Subcutaneous abdominal adipose tissue (tissue), 5 donors: ENCODE measurements around the gene FFAR4.

Source experiments
- H3K27ac ChIP-seq: one replicate; pipeline ENCODE4 v1.7.0; 2013; ENCODE audit warnings: low read depth, mild to moderate bottlenecking, inconsistent platforms, low read length, moderate library complexity
- H3K27me3 ChIP-seq, 5 donors: one replicate each; pipeline ENCODE4 v1.7.0; 2013; ENCODE audit warnings: low read length in 5 of 5, inconsistent platforms in 1 of 5; ENCODE audit not compliant: control insufficient read depth in 5 of 5, insufficient read depth in 4 of 5
- H3K36me3 ChIP-seq, 5 donors: one replicate each; pipeline ENCODE4 v1.7.0; 2013; ENCODE audit warnings: low read length in 5 of 5; ENCODE audit not compliant: control insufficient read depth in 5 of 5, insufficient read depth in 5 of 5
- H3K4me1 ChIP-seq, 5 donors: one replicate each; pipeline ENCODE4 v1.7.0; 2013; ENCODE audit warnings: low read length in 5 of 5, mild to moderate bottlenecking in 3 of 5, moderate library complexity in 1 of 5; ENCODE audit not compliant: control insufficient read depth in 5 of 5, insufficient read depth in 5 of 5
- H3K4me3 ChIP-seq, 5 donors: one replicate each; pipeline ENCODE4 v1.7.0; 2013; ENCODE audit warnings: low read length in 5 of 5, low read depth in 1 of 5
- H3K9ac ChIP-seq, 5 donors: one replicate each; pipeline ENCODE4 v1.7.0; 2013; ENCODE audit warnings: low read length in 5 of 5, mild to moderate bottlenecking in 4 of 5, moderate library complexity in 3 of 5
- H3K9me3 ChIP-seq, 5 donors: one replicate each; pipeline ENCODE4 v1.7.0; 2013; ENCODE audit warnings: low read length in 5 of 5; ENCODE audit not compliant: control insufficient read depth in 5 of 5
- donor health status: healthy.
- donor health status: healthy.
- donor health status: healthy.
- donor health status: healthy.
- donor health status: healthy.

FFAR4 gene

GRCh38 chr10:93584445-93584844 lies 18.0 kb downstream of the FFAR4 start:
- no peak overlapping the region for H3K27ac ChIP-seq
- H3K4me3 ChIP-seq = no peak overlapping the region
- H3K9ac ChIP-seq = no peak overlapping the region
- no peaks in the 10 kb centered on the region for H3K27me3 ChIP-seq
- H3K9me3 ChIP-seq = peaks cover 0 to 7% (median 0%) of the 10 kb centered on the region in 5 donors
- H3K4me1 ChIP-seq = peaks cover 0 to 5% (median 0%) of the 10 kb centered on the region in 5 donors
- H3K36me3 ChIP-seq = peaks cover 0 to 8% (median 4%) of the 10 kb centered on the region in 5 donors

GRCh38 chr10:93589648-93590562 lies 23.4 kb downstream of the FFAR4 start:
- no peaks in the 10 kb centered on the region for H3K27me3 ChIP-seq
- peaks cover 0 to 22% (median 10%) of the 10 kb centered on the region in 5 donors for H3K36me3 ChIP-seq
- H3K27ac ChIP-seq = no peak overlapping the region
- H3K4me3 ChIP-seq = no peak overlapping the region
- no peaks in the 10 kb centered on the region for H3K9me3 ChIP-seq
- no peak overlapping the region for H3K9ac ChIP-seq
- H3K4me1 ChIP-seq = peaks cover 8 to 37% (median 24%) of the 10 kb centered on the region in 5 donors

GRCh38 chr10:93590638-93591037 lies 24.2 kb downstream of the FFAR4 start:
- H3K9me3 ChIP-seq = no peaks in the 10 kb centered on the region
- H3K27ac ChIP-seq = no peak overlapping the region
- H3K27me3 ChIP-seq = no peaks in the 10 kb centered on the region
- no peak overlapping the region for H3K9ac ChIP-seq
- H3K36me3 ChIP-seq = peaks cover 0 to 29% (median 12%) of the 10 kb centered on the region in 5 donors
- peaks cover 8 to 44% (median 24%) of the 10 kb centered on the region in 5 donors for H3K4me1 ChIP-seq
- H3K4me3 ChIP-seq = no peak overlapping the region

- H3K4me3 ChIP-seq = peak overlapping the region in 1 of 5 donors; percentile 11
- H3K9me3 ChIP-seq = no peaks in the 10 kb centered on the region
- H3K27ac ChIP-seq = peak overlapping the region; percentile 57
- no peaks in the 10 kb centered on the region for H3K27me3 ChIP-seq
- no peak overlapping the region for H3K9ac ChIP-seq
- peaks cover 0 to 31% (median 12%) of the 10 kb centered on the region in 5 donors for H3K36me3 ChIP-seq
- H3K4me1 ChIP-seq = peaks cover 8 to 49% (median 25%) of the 10 kb centered on the region in 5 donors
These were observed 24.8 kb downstream of the FFAR4 start for GRCh38 chr10:93591065-93591808.

DNA sequence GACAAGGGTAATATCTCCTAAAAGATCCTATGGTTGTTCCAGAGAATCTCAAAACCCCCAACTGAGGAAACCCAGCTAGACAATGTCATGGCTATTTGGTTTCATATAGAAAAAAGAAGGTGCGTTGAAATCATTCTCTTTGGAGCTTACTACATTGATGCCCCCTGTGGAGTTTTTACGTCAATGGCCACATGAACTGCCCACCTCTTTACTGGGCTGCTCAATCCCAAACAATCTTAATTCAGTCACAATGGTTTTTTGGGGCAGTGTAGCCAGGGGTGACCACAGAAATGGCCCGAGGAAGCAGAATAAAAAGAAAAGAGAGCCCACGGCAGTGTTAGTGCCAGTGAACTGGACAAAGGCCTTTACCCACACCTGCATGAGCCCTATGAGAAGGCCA lies 26.8 kb downstream of the FFAR4 start:
- Histone ChIP-seq H3K9me3 (no peaks in the 10 kb centered on the region), H3K9ac (no peak overlapping the region), H3K27ac (peak overlapping the region; percentile 4), H3K36me3 (peaks cover 0 to 31% (median 11%) of the 10 kb centered on the region in 5 donors), H3K4me1 (peaks cover 8 to 70% (median 41%) of the 10 kb centered on the region in 5 donors), H3K4me3 (no peak overlapping the region), H3K27me3 (no peaks in the 10 kb centered on the region)

DNA sequence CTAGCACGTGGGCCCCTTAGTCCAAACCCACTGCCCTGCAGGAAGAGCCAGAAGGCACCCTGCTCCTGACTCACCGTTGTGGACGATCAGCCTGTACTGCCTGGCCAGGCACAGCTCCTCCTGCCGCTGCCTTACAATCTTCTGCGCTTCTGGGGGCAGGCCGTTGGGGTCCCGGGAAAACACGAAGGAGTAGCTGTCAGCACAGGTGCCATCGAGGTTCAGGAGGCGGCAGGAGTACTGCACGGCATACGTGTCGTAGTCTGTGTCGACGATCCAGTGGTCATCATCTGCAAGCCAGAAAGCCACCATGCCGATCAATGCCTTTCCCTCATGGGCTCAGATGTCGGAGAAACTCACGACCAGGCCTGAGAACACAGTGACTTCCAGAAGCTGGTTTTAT lies 27.3 kb downstream of the FFAR4 start:
- H3K36me3 ChIP-seq = peaks cover 0 to 29% (median 11%) of the 10 kb centered on the region in 5 donors
- H3K4me1 ChIP-seq = peaks cover 8 to 74% (median 43%) of the 10 kb centered on the region in 5 donors
- H3K9me3 ChIP-seq = no peaks in the 10 kb centered on the region
- no peaks in the 10 kb centered on the region for H3K27me3 ChIP-seq
- peak overlapping the region; percentile 4 for H3K27ac ChIP-seq
- H3K9ac ChIP-seq = no peak overlapping the region
- no peak overlapping the region for H3K4me3 ChIP-seq

DNA sequence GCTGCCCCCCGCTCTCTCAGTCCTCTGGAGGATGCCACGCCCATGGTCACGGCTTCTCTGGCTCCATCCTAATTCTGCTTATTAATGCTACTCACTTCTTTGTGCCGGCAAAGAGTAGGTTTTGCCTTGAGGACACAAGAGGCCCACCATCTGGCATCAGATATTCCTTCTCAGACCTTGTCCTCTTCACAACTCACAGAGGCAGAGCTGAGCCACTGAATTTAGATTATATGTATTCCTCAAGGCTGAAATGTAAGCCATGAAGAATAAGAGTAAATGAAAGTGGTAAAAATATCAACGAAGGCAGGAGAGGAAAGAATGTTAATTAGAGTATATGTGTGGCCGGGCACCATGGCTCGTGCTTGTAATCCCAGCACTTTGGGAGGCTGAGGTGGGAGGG lies 28.1 kb downstream of the FFAR4 start:
- Histone ChIP-seq H3K4me3 (no peak overlapping the region), H3K27ac (no peak overlapping the region), H3K4me1 (peaks cover 8 to 81% (median 46%) of the 10 kb centered on the region in 5 donors), H3K9me3 (no peaks in the 10 kb centered on the region), H3K27me3 (no peaks in the 10 kb centered on the region), H3K36me3 (peaks cover 0 to 29% (median 11%) of the 10 kb centered on the region in 5 donors), H3K9ac (no peak overlapping the region)

DNA sequence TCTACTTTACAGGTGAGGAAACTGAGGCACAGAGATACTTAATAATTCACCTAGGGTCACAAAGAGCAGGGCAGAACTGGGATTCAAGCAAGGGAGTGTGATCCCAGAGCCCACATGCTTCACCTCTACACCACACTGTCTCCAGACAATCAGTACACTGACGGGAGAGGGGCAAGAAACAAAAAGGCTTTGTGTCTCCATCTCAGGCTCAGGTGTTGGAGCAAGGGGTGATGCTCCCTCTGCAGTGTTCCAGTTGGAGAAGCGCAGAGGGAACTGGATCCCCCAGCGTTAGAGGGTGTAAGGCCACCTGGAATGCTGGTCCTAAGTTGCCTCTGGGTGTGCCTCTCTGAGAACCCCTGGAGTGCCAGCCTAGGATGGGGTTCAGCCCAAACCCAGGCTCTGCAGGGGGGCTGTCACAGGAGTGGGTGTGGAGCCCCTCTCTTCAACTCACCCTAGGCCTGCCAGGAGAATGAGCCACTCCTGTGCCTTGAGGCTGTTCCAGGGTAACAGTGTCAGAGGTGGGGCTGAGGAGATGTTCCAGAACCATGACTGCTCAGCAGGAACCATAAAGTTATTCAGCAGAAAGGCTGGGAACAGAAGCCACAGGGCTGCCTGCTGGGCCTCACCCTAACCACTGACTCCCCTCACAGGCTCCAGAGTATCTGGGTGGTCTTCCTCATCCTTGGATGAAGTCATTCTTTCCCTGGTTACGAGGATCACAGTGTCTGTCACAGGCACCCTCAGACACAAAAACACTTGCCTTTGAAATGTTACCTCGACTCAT lies 29.1 kb downstream of the FFAR4 start:
- Histone ChIP-seq H3K27me3 (peaks cover 0 to 7% (median 0%) of the 10 kb centered on the region in 5 donors), H3K27ac (peak overlapping the region; percentile 39), H3K36me3 (peaks cover 0 to 29% (median 11%) of the 10 kb centered on the region in 5 donors), H3K4me3 (no peak overlapping the region), H3K9me3 (no peaks in the 10 kb centered on the region), H3K9ac (no peak overlapping the region), H3K4me1 (peaks cover 7 to 89% (median 55%) of the 10 kb centered on the region in 5 donors)

- Histone ChIP-seq H3K4me1 (peaks cover 2 to 84% (median 52%) of the 10 kb centered on the region in 5 donors), H3K27ac (no peak overlapping the region), H3K4me3 (peak overlapping the region in 1 of 5 donors; percentile 11)
These were observed 30.1 kb downstream of the FFAR4 start for GRCh38 chr10:93596539-93596938.

More at GRCh38 chr10:93596539-93596938, 30.1 kb downstream of the FFAR4 start:
- Histone ChIP-seq H3K9me3 (no peaks in the 10 kb centered on the region), H3K36me3 (peaks cover 0 to 29% (median 11%) of the 10 kb centered on the region in 5 donors), H3K27me3 (peaks cover 0 to 7% (median 0%) of the 10 kb centered on the region in 5 donors), H3K9ac (no peak overlapping the region)
